COLO668 (cell line): ENCODE results near the gene NASP.

Source experiments
- DNase-seq: peaks from one replicate; lab custom pipeline; 2025; ENCODE audit not compliant: unreplicated experiment; lab: John Stamatoyannopoulos, UW

The NASP gene

GRCh38 chr1:45583666-45584350 is at the start of gene NASP:
NASP (plus strand) TSS chr1:45584041; CDS start chr1:45584147, 106 bp downstream.
- DNase-seq = peak; percentile 94

- no peak for DNase-seq
Measured at GRCh38 chr1:45535988-45536766, 47.7 kb upstream of the NASP start.

- no peak for DNase-seq
Measured at GRCh38 chr1:45536886-45537285, 47.0 kb upstream of the NASP start.

- DNase-seq = no peak
Measured at GRCh38 chr1:45541193-45541592, 42.6 kb upstream of the NASP start.

GRCh38 chr1:45542591-45542990 is 41.2 kb upstream of the NASP start:
- no peak for DNase-seq

DNA sequence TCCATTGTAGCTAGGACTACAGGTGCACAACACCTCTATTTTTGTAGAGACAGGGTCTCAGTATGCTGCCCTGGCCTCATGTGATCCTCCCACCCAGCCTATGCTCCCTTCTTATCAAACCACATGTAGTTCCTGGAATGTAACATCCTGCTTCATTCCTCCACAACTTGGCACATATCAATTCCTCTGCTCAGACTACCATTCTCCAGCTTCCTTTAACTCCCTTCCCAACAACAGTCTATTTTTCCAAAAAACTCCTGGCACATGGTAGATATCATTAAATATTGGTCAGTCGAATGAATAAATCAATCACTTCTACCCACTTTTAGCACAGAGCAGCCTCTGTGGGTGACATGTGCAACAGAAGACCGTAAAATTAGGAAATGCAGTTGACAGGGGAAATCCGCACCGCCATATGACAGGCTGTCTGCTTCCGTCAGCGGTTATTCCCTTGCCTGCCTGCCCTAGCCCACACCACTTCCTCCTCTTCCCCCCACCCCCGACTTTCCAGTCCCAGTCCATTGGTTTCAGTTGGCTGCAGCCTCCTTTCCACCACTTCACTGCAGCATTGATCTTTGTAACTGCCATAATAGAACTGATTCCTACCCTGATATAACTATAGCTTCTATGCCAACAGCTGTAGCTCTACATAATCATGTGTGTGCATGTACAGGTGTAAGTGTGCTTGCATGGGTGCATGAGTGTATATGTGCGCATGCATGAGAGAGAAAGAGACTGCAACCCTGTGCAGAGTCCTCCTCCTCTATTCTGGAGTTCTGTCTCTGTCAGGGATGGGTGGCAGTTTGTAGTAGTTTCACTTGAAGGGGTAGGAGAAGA is 40.0 kb upstream of the NASP start:
- no peak for DNase-seq

DNA sequence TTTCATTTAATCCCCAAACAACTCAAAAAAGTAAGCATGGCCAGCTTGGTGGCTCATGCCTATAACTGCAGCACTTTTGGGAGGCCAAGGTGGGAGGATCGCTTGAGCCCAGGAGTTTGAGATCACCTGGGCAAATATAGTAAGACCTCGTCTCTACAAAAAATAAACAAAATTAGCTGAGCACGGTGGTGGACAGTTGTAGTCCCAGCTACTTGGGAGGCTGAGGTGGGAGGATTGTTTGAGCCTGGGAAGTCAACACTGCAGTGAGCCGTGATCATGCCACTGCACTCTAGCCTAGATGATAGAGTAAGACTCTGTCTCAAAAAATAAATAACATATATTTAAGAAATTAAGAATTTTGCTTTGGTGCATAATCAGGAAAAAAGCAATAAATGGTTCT is 39.3 kb upstream of the NASP start:
- DNase-seq = no peak

- no peak for DNase-seq
Measured at GRCh38 chr1:45545019-45545493, 38.8 kb upstream of the NASP start.

DNA sequence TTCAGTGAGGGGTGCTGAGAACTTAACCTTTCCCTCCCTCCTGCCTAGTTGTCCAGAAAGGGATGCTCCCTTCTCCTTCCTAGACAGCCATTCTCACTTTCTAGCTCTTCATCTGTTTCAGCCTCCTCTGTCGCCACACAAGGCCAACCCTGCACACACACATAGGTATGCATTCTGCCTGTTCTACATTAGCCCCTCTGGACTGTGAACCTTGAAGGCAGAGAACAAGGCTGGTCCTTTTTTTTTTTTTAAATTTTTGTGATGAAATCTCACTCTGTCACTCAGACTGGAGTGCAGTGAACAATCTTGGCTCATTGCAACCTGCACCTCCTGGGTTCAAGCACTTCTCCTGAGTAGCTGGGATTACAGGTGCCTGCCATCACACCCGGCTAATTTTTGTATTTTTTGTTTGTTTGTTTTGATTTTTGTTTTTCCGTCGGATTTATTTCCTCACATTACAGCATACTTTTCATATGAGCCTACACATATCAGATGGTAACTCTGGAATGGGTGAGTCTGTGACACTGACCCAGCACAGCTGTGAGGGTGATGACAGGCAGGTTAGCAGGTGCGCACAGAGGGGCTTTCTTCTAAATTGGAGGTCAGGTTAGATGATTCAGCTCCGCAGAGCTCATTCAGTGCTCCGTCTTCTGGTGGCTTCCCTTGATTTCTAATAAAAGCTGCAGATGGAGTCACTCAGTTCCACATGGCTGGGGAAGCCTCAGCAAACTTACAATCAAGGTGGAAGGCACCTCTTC is 38.1 kb upstream of the NASP start:
- DNase-seq = no peak

DNA sequence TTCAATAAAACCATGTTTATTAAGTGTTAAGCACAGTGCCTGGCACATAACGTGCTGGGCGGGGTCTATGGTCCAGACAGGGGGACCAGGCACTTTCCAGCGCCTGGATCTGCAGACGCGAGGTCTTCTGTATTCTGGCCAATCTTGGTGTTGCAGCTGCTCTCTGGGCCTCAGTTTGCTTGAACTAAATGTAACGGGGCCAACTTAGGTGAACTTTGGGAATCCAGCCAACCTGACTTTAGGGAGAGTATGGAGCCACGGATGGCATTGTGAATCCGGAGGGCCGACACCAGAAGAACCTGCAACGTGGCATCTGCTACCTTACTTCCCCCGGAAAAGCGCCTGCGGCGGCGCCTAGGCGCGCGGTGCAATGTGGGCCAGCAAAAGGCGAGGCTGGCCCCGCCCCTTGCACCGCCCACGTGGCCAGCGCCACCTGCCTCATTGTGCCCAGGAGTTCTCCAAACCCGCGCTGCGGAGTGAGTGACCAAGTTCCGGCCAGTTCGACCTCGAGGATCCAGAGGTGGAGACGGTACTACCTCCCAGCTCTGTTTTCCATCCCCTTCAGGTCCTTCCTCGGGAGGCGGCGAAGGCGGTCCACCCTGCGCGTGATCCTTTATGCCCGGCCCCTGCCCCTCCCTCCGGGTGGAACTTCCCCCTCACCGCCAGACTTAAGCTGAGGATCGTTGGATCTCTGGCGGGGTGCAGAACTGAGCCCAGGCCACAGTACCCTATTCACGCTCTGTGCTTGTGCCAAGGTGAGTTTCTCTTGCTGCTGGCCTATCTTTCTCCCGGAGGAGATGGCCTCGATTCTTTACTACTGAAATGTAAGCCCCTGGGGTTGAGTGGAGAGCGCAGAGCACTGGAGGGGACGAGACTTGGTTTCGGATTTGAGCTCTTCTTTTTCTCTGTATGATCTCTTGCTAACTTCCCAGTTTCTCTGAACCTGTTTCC is 33.2 kb upstream of the NASP start, which contains the start of gene AKR1A1:
Gene AKR1A1, plus strand, starts transcription at position 426 of the 951 bp plus-strand sequence. CDS start 10,969 bp downstream, outside the sequence.
- DNase-seq = peak; percentile 100

- no peak for DNase-seq
Measured at GRCh38 chr1:45551684-45552083, 32.2 kb upstream of the NASP start.

DNA sequence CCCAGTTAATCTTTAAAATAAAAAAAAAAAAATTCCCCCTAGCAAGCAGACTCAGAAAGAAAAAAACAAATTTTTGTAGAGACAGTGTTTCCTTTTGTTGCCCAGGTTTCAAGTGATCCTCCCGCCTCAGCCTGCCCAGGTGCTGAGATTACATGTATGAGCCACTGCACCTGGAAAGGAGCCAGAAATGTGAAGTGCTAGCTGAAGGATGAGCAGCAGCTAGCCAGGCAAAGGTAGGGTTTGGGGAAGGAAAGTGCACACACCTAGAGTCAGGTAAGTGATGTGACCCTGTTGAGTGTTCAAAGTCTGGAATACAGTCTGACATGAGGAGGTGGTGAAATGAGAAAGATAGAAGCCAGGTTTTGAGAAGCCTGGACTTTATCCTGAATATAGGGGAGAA is 31.5 kb upstream of the NASP start:
- peak; percentile 88 for DNase-seq

DNA sequence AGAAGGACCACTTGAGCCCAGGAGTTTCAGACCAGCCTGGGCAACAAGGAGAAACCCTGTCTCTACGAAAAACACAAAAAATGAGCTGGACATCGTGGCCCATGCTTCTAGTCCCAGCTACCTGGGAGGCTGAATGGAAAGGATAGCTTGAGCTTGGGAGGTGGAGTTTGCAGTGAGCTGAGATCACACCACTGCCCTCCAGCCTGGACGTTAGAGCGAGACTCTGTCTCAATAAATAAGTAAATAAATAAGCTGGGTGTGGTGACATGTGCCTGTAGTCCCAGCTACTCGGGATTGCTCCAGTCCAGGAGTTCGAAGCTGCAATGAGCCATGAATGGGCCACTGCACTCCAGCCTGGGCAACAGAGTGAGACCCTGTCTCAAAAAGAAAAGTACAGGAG is 29.6 kb upstream of the NASP start:
- DNase-seq = no peak

- DNase-seq = no peak
Measured at GRCh38 chr1:45557422-45557944, 26.4 kb upstream of the NASP start.

- DNase-seq = no peak
Measured at GRCh38 chr1:45563843-45564242, 20.0 kb upstream of the NASP start.

DNA sequence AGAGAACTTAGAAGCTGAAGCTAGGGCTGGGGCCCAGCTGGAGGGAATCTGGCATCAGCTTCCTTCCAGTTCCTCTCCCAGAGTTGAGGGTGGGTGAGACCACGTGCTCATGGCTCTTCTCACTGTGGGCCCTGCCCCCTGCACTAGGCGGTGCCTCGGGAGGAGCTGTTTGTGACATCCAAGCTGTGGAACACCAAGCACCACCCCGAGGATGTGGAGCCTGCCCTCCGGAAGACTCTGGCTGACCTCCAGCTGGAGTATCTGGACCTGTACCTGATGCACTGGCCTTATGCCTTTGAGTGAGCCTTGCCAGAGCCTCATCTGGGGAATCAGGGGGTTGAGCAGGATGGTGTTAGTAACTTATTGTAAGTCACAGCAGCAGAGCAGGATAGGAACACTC is 17.1 kb upstream of the NASP start:
- no peak for DNase-seq

DNA sequence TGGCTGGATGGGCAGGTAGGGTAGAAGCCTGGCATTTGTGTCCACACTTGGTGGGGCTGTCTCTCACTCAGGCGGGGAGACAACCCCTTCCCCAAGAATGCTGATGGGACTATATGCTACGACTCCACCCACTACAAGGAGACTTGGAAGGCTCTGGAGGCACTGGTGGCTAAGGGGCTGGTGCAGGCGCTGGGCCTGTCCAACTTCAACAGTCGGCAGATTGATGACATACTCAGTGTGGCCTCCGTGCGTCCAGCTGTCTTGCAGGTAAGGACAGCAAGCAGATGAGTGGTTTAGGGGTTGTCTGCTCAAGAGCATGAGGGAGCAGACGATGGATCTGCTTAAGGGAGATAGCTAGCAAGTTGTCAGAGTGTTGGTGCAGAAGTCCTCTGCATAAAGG is 15.9 kb upstream of the NASP start:
- DNase-seq = no peak

DNA sequence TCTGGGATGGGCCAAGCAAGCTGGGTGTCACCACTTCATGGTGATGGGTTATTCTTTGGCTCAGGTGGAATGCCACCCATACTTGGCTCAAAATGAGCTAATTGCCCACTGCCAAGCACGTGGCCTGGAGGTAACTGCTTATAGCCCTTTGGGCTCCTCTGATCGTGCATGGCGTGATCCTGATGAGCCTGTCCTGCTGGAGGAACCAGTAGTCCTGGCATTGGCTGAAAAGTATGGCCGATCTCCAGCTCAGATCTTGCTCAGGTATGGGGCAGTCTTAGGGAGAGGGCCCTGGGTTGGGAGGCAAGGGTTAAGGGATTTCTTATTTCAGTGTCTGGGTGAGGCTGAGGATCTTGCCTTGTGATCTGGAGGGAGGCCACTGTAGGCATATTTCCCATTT is 15.4 kb upstream of the NASP start:
- DNase-seq = no peak

- no peak for DNase-seq
Measured at GRCh38 chr1:45569571-45569961, 14.3 kb upstream of the NASP start.
